HepG2 (cell line): ENCODE measurements around the gene FBH1. TPM values are rescaled to one million over a fixed set of nuclear protein-coding genes. Genes with fewer than 3 reads are reported as not detected.

Source experiments
- ARID5B ChIP-seq: IDR thresholded peaks from 2 replicates; pipeline ENCODE4 v1.4.0; 2020; ENCODE audit warnings: mild to moderate bottlenecking, missing genetic modification reagents
- BHLHE40 ChIP-seq: IDR thresholded peaks from 2 replicates; pipeline ENCODE4 v1.6.1; 2011; ENCODE audit warnings: low read length, improper control_type of control experiment
- CEBPB ChIP-seq: IDR thresholded peaks from 2 replicates; pipeline ENCODE4 v1.6.1; 2011; ENCODE audit warnings: low read depth, low read length, improper control_type of control experiment, borderline replicate concordance
- CHD4 ChIP-seq: fragments of 200-600 bp; sonication (generic); IDR thresholded peaks from 2 replicates; pipeline ENCODE4 v1.7.0; 2017; ENCODE audit warnings: mild to moderate bottlenecking, low read length, borderline replicate concordance
- CREM ChIP-seq, 2 experiments: sonication (generic) in 1 of 2; formaldehyde crosslinking in 1 of 2; IDR thresholded peaks; 2 replicates each; pipeline versions ENCODE4 v1.4.0 to v1.6.1; 2016 to 2020; ENCODE audit warnings: antibody characterized with exemption in 1 of 2, mild to moderate bottlenecking in 1 of 2, missing genetic modification reagents in 1 of 2
- DNMT1 ChIP-seq: sonication (generic); formaldehyde crosslinking; IDR thresholded peaks from 2 replicates; pipeline ENCODE4 v1.5.1; 2020; ENCODE audit warnings: mild to moderate bottlenecking, missing genetic modification reagents
- DR1 ChIP-seq: sonication (generic); formaldehyde crosslinking; IDR thresholded peaks from 2 replicates; pipeline ENCODE4 v1.8.0; 2021; ENCODE audit warnings: mild to moderate bottlenecking, missing genetic modification reagents, inconsistent platforms
- ELK4 ChIP-seq: sonication (generic); formaldehyde crosslinking; IDR thresholded peaks from 2 replicates; pipeline ENCODE4 v1.9.0; 2021; ENCODE audit warnings: missing genetic modification reagents, borderline replicate concordance
- HMG20A ChIP-seq: IDR thresholded peaks from 2 replicates; pipeline ENCODE4 v1.6.1; 2016; ENCODE audit warnings: borderline replicate concordance
- HOXA3 ChIP-seq: sonication (generic); formaldehyde crosslinking; IDR thresholded peaks from 2 replicates; pipeline ENCODE4 v1.5.0; 2020; ENCODE audit warnings: missing genetic modification reagents
- ISL2 ChIP-seq: sonication (generic); formaldehyde crosslinking; IDR thresholded peaks from 2 replicates; pipeline ENCODE4 v1.5.0; 2020; ENCODE audit warnings: missing genetic modification reagents
- KDM5B ChIP-seq: sonication (generic); formaldehyde crosslinking; IDR thresholded peaks from 2 replicates; pipeline ENCODE4 v1.4.0; 2020; ENCODE audit warnings: missing genetic modification reagents, mild to moderate bottlenecking, borderline replicate concordance
- PAXIP1 ChIP-seq: sonication (generic); formaldehyde crosslinking; conservative IDR thresholded peaks from 2 replicates; pipeline ENCODE4 v1.4.0; 2020; ENCODE audit warnings: mild to moderate bottlenecking, missing genetic modification reagents, moderate library complexity
- SNRNP70 ChIP-seq: fragments of 200-400 bp; formaldehyde crosslinking; IDR thresholded peaks from 2 replicates; pipeline ENCODE4 v1.6.1; 2017; ENCODE audit warnings: mild to moderate bottlenecking, low read depth, low read length, moderate library complexity
- SRY ChIP-seq: sonication (generic); formaldehyde crosslinking; IDR thresholded peaks from 2 replicates; pipeline ENCODE4 v1.8.0; 2022; ENCODE audit warnings: mild to moderate bottlenecking, missing genetic modification reagents
- TCF7 ChIP-seq: sonication (generic); IDR thresholded peaks from 2 replicates; pipeline ENCODE4 v1.6.1; 2016; ENCODE audit warnings: antibody characterized with exemption, low read depth
- TEF ChIP-seq: sonication (generic); formaldehyde crosslinking; IDR thresholded peaks from 2 replicates; pipeline ENCODE4 v1.5.0; 2020; ENCODE audit warnings: missing genetic modification reagents
- THAP9 ChIP-seq: sonication (generic); formaldehyde crosslinking; IDR thresholded peaks from 2 replicates; pipeline ENCODE4; 2020; ENCODE audit warnings: missing genetic modification reagents, mild to moderate bottlenecking, borderline replicate concordance
- polyA plus RNA-seq, 8 experiments: library from polyadenylated mRNA; depleted of rRNA in 3 of 8; stranded (reverse) in 7 of 8; unstranded in 1 of 8; fragments of >200 nt; fragmentation: Illumina TruSeq in 4 of 8; extraction: Trizol in 4 of 8; gene quantifications; 2 replicates each; pipeline versions ENCODE4 v1.2.1 to v1.2.3, GENCODE V29; 2011 to 2016; ENCODE audit warnings: low read depth in 4 of 8, missing spikeins in 1 of 8, mixed read lengths in 1 of 8; ENCODE audit not compliant: insufficient read depth in 1 of 8
- total RNA-seq, 5 experiments: library from RNA; depleted of rRNA; stranded (reverse); fragments of >200 nt; fragmentation: Illumina TruSeq; extraction: Trizol; gene quantifications; 2 replicates each; pipeline ENCODE4 v1.2.3, GENCODE V29; 2016; ENCODE audit warnings: low read depth in 1 of 5

The FBH1 gene
- total and polyA plus RNA-seq, 2 of the 13 experiments (the other 11 are each of a cell fraction or from before 2014, with no cell fraction given) = 48.8 to 60.3 TPM

GRCh38 chr10:5888351-5888750 lies 1.7 kb upstream of the FBH1 start (continued):
- no peak for TF ChIP-seq SRY (CRISPR knock-in tag)
- no peak for TF ChIP-seq DNMT1 (CRISPR knock-in tag)
- peak; percentile 42; the same call in 1 of the 2 replicates for TF ChIP-seq TEF (CRISPR knock-in tag)
- no peak for TF ChIP-seq HOXA3
- no peak for TF ChIP-seq CHD4
- TF ChIP-seq CEBPB = peak; percentile 92
- TF ChIP-seq THAP9 (CRISPR knock-in tag) = no peak
- no peak for TF ChIP-seq KDM5B
- TF ChIP-seq HMG20A (CRISPR knock-in tag) = no peak
- TF ChIP-seq DR1 (CRISPR knock-in tag) = no peak
- TF ChIP-seq TCF7 = no peak
- peak; percentile 25; the same call in 1 of the 2 replicates for TF ChIP-seq BHLHE40
- no peak for TF ChIP-seq ISL2 (CRISPR knock-in tag)
- TF ChIP-seq CREM (IDR thresholded peaks at IDR 0.05) = peak; percentile 24; the same call in 1 of the 2 replicates
- TF ChIP-seq CREM (CRISPR knock-in tag; IDR thresholded peaks at IDR 0.05) = no peak
- TF ChIP-seq ELK4 (CRISPR knock-in tag) = no peak
- TF ChIP-seq ARID5B = peak; percentile 29; the same call in 1 of the 2 replicates
- no peak for TF ChIP-seq SNRNP70
- no peak for TF ChIP-seq PAXIP1 (CRISPR knock-in tag)
